NCI-H2196 (cell line): ENCODE data around the gene SIMC1.
A peak's percentile ranks its signal among the peaks of the same experiment; 100 is the strongest.
"Not testable (repeated sequence)": the region's sequence is repeated elsewhere in the genome, so short reads cannot be mapped to it uniquely, and the experiment has no call there.

ENCODE experiments used
- DNase-seq: peaks from one replicate; lab custom pipeline; 2025; ENCODE audit not compliant: unreplicated experiment; lab: John Stamatoyannopoulos, UW

The SIMC1 gene

GRCh38 chr5:176237971-176238644, at the start of gene SIMC1:
SIMC1 (plus strand) TSS chr5:176238424; CDS start chr5:176238509, 85 bp downstream.
- peak; percentile 10 for DNase-seq

GRCh38 chr5:176188506-176189193, 49.6 kb upstream of the SIMC1 start:
- DNase-seq, result no peak

- DNase-seq, result no peak
Measured at GRCh38 chr5:176189857-176190256, 48.4 kb upstream of the SIMC1 start.

- DNase-seq, result no peak
Measured at GRCh38 chr5:176190886-176191755, 47.1 kb upstream of the SIMC1 start.

GRCh38 chr5:176192094-176192721, 46.0 kb upstream of the SIMC1 start:
- no peak for DNase-seq

- not testable (repeated sequence) for DNase-seq
Measured at GRCh38 chr5:176192722-176193117, 45.5 kb upstream of the SIMC1 start.

GRCh38 chr5:176193636-176194035, 44.6 kb upstream of the SIMC1 start:
- not testable (repeated sequence) for DNase-seq

GRCh38 chr5:176194238-176195083, 43.8 kb upstream of the SIMC1 start:
- DNase-seq, result not testable (repeated sequence)

- DNase-seq, result not testable (repeated sequence)
Measured at GRCh38 chr5:176195084-176195413, 43.2 kb upstream of the SIMC1 start.

GRCh38 chr5:176195487-176196207, 42.6 kb upstream of the SIMC1 start:
- not testable (repeated sequence) for DNase-seq

GRCh38 chr5:176196781-176197180, 41.4 kb upstream of the SIMC1 start:
- not testable (repeated sequence) for DNase-seq

- DNase-seq, result not testable (repeated sequence)
Measured at GRCh38 chr5:176197234-176197858, 40.9 kb upstream of the SIMC1 start.

GRCh38 chr5:176198299-176198698, 39.9 kb upstream of the SIMC1 start:
- DNase-seq, result not testable (repeated sequence)

- DNase-seq, result peak; percentile 34
Measured at GRCh38 chr5:176198991-176199733, 39.1 kb upstream of the SIMC1 start.

GRCh38 chr5:176199803-176200399, 38.3 kb upstream of the SIMC1 start:
- DNase-seq, result not testable (repeated sequence)

GRCh38 chr5:176201811-176202210, 36.4 kb upstream of the SIMC1 start:
- no peak for DNase-seq

GRCh38 chr5:176203086-176203485, 35.1 kb upstream of the SIMC1 start:
- DNase-seq, result no peak

GRCh38 chr5:176203535-176203934, 34.7 kb upstream of the SIMC1 start:
- not testable (repeated sequence) for DNase-seq
